Activated B cell treated with CpG ODN at 0.5 μM for 24 hours (primary cell): ENCODE measurements around the gene STX2. TPM values are rescaled to one million over a fixed set of nuclear protein-coding genes. Genes with fewer than 3 reads are reported as not detected.
"Not testable (repeated sequence)": the region's sequence is repeated elsewhere in the genome, so short reads cannot be mapped to it uniquely, and the experiment has no call there.

ENCODE experiments used
- ATAC-seq: fragments of 200-7000 bp; cut with Tn5 transposase; one replicate; pipeline ENCODE4 v1.10.0; 2021; ENCODE audit warnings: low read depth, mild to moderate bottlenecking, moderate library complexity
- CTCF ChIA-PET: fragments of 350-600 bp; sonication (Branson Sonifier 250); formaldehyde crosslinking; loops from one replicate; lab custom pipeline; 2021; ENCODE audit warnings: antibody characterized with exemption; lab: Charles Lee
- POLR2A ChIA-PET: fragments of 350-600 bp; sonication (Branson Sonifier 250); formaldehyde crosslinking; loops from one replicate; lab custom pipeline; 2021; ENCODE audit warnings: antibody characterized with exemption; lab: Charles Lee
- DNase-seq: peaks from one replicate; pipeline ENCODE4 v3.0.0; 2022
- H3K27ac Mint-ChIP-seq: one replicate; pipeline ENCODE4 v1.8.0; 2020; ENCODE audit warnings: mixed read lengths
- H3K27me3 Mint-ChIP-seq: one replicate; pipeline ENCODE4 v1.8.0; 2021; ENCODE audit warnings: mixed read lengths
- H3K36me3 Mint-ChIP-seq: one replicate; pipeline ENCODE4 v1.8.0; 2021; ENCODE audit warnings: low read depth, mixed read lengths
- H3K4me1 Mint-ChIP-seq: one replicate; pipeline ENCODE4 v1.8.0; 2021; ENCODE audit warnings: mixed read lengths
- H3K4me3 Mint-ChIP-seq: one replicate; pipeline ENCODE4 v1.8.0; 2020; ENCODE audit warnings: mild to moderate bottlenecking, mixed read lengths
- H3K9me3 Mint-ChIP-seq: one replicate; pipeline ENCODE4 v1.8.0; 2020; ENCODE audit warnings: mixed read lengths
- CTCF ChIP-seq: fragments of 200-600 bp; IDR thresholded peaks from one replicate; pipeline ENCODE4 v1.8.0; 2022; ENCODE audit warnings: antibody characterized with exemption, mild to moderate bottlenecking
- intact Hi-C: fragments of 100-400 bp; cut with micrococcal nuclease; formaldehyde crosslinking; loops from one replicate; pipeline ENCODE4 v1.15.1; 2024
- total RNA-seq: library from RNA; stranded (reverse); gene quantifications from 2 replicates; pipeline ENCODE4 v1.2.3, GENCODE V29; 2022

STX2 gene
- total RNA-seq, 1 donor from 2014 or later, result 11.0 TPM

DNA sequence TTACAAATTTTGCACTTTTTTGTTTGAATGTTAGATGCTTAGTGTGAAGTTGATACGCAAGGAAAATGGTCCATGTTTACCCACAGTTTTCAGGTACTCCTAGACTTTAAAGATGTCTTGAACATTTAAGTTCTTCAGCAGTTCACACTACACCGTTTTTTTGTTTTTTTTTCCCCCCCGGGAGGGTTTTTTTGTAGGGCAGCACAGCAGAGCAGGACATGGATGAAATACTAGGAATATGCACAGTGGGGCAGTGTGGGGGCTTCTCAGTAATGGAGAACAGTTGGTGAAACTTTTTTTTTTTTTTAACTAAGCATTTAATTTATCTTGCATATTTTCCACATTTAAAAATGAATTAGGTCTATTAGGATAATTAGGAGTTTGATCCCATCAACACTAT, 37.7 kb upstream of the STX2 start:
- no peak overlapping the region for H3K27ac Mint-ChIP-seq
- no peak for DNase-seq
- no peak for TF ChIP-seq CTCF
- peaks cover 71% of the 10 kb centered on the region for H3K4me1 Mint-ChIP-seq
- POLR2A ChIA-PET, result interaction anchor here (0.8 kb wide), 1 partner anchor 103 kb away, joined by 3 read pairs; no protein-coding TSS in a partner anchor
- intact Hi-C loops, result loop anchor here (10.0 kb wide), 2 partner anchors 1018 to 1048 kb away; partner anchors contain the start of genes PUS1 and ULK1
- no peak overlapping the region for H3K4me3 Mint-ChIP-seq
- no peaks in the 10 kb centered on the region for H3K27me3 Mint-ChIP-seq
- CTCF ChIA-PET, result no interaction called here
- no peak for ATAC-seq
- H3K9me3 Mint-ChIP-seq, result no peaks in the 10 kb centered on the region
- peaks cover 56% of the 10 kb centered on the region for H3K36me3 Mint-ChIP-seq

- H3K9me3 Mint-ChIP-seq, result no peaks in the 10 kb centered on the region
- DNase-seq, result no peak
- H3K27me3 Mint-ChIP-seq, result no peaks in the 10 kb centered on the region
- ATAC-seq, result no peak
- H3K36me3 Mint-ChIP-seq, result peaks cover 56% of the 10 kb centered on the region
- no peak overlapping the region for H3K27ac Mint-ChIP-seq
- H3K4me1 Mint-ChIP-seq, result peaks cover 71% of the 10 kb centered on the region
- POLR2A ChIA-PET, result interaction anchor here (0.8 kb wide), 1 partner anchor 104 kb away, joined by 3 read pairs; no protein-coding TSS in a partner anchor
- TF ChIP-seq CTCF, result no peak
- H3K4me3 Mint-ChIP-seq, result no peak overlapping the region
- intact Hi-C loops, result loop anchor here (10.0 kb wide), 2 partner anchors 1019 to 1049 kb away; partner anchors contain the start of genes PUS1 and ULK1
- CTCF ChIA-PET, result no interaction called here
Measured at GRCh38 chr12:130876297-130876696, 37.2 kb upstream of the STX2 start.

GRCh38 chr12:130875708-130876107, 36.7 kb upstream of the STX2 start:
- Mint-ChIP-seq H3K4me1 (peaks cover 71% of the 10 kb centered on the region), H3K36me3 (peaks cover 56% of the 10 kb centered on the region)
- DNase-seq, H3K9me3 Mint-ChIP-seq, H3K4me3 Mint-ChIP-seq, H3K27ac Mint-ChIP-seq, H3K27me3 Mint-ChIP-seq, ATAC-seq, CTCF ChIA-PET: not testable (repeated sequence)
- intact Hi-C loops, result loop anchor here (10.0 kb wide), 2 partner anchors 1019 to 1049 kb away; partner anchors contain the start of genes PUS1 and ULK1
- POLR2A ChIA-PET, result interaction anchor here (0.8 kb wide), 1 partner anchor 104 kb away, joined by 3 read pairs; no protein-coding TSS in a partner anchor

DNA sequence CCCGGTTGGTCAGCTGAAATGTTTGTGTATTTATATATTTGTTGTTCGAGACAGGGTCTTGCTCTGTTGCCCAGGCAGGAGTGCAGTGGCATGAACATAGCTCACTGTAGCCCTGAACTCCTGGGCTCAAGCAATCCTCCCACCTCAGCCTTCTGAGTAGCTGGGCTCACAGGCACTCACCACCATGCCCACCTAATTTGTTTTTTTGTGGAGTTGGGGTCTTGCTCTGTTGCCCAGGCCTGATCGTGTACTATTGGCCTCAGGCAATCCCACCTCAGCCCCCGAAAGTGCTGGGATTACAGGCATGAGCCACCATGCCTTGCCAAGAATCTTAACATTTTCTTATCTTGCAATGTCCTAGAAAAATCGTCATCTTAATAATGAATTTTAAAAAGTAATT, 36.1 kb upstream of the STX2 start:
- H3K36me3 Mint-ChIP-seq, result peaks cover 55% of the 10 kb centered on the region

GRCh38 chr12:130874696-130875095, 35.6 kb upstream of the STX2 start:
- no peak for TF ChIP-seq CTCF
- peaks cover 55% of the 10 kb centered on the region for H3K36me3 Mint-ChIP-seq
- no peaks in the 10 kb centered on the region for H3K27me3 Mint-ChIP-seq
- H3K9me3 Mint-ChIP-seq, result no peaks in the 10 kb centered on the region
- peak overlapping the region; percentile 18 for H3K27ac Mint-ChIP-seq
- CTCF ChIA-PET, result no interaction called here
- no peak overlapping the region for H3K4me3 Mint-ChIP-seq
- no peak for DNase-seq
- intact Hi-C loops, result loop anchor here (5.0 to 10.0 kb wide), 3 partner anchors 108 to 1050 kb away; partner anchors contain the start of genes PUS1 and ULK1
- POLR2A ChIA-PET, result no interaction called here
- no peak for ATAC-seq
- peaks cover 64% of the 10 kb centered on the region for H3K4me1 Mint-ChIP-seq

More for the DNA sequence above, 36.1 kb upstream of the STX2 start:
- Mint-ChIP-seq H3K27ac (peak overlapping the region; percentile 18), H3K4me1 (peaks cover 69% of the 10 kb centered on the region), H3K9me3 (no peaks in the 10 kb centered on the region), H3K4me3 (no peak overlapping the region), H3K27me3 (no peaks in the 10 kb centered on the region)
- POLR2A ChIA-PET, result no interaction called here
- CTCF ChIA-PET, result no interaction called here
- intact Hi-C loops, result loop anchor here (10.0 kb wide), 2 partner anchors 1020 to 1050 kb away; partner anchors contain the start of genes PUS1 and ULK1
- no peak for TF ChIP-seq CTCF
- no peak for DNase-seq
- ATAC-seq, result no peak
